Measurements from ENCODE around the gene PPP1R2C. TPM values are rescaled to one million over a fixed set of nuclear protein-coding genes. Genes with fewer than 3 reads are reported as not detected.

Gene PPP1R2C
- total RNA-seq, 1 donor from 2014 or later, result not detected

DNA sequence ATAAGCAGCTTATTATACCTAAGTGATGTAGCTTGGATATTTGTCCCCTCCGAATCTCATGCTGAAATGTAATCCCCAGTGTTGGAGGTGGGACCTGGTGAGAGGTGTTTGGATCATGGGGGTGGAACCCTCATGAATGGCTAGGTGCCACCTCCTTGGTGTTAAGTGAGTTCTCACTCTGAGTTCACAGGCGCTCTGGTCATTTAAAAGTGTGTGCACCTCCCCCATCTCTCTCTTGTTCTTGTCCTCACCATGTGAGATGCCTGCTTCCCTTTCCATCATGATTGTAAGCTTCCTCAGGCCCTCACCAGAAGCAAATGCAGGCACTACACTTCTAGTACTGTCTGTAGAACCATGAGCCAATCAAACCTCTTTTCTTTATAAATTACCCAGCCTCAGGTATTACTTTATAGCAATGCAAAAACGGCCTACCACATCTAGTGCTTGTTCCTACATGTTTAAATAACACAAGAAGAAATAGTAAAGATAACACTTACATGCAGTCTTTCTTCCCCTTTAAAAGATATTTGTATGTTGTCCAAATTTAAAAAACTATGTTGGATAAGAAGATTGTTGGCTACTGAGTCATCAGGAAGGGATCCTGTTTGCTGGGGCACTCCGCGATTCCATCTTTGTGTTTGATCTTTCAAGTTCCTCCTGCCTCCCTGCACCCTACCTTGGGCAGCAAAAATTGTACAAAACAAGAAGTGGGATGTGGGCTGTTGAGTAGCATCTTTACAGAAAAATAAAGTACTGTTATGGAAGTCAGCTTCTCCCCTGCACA, 29.7 kb downstream of the PPP1R2C start:
- DNase-seq (ENCODE audit: low read depth, low spot score), result no peak

DNA sequence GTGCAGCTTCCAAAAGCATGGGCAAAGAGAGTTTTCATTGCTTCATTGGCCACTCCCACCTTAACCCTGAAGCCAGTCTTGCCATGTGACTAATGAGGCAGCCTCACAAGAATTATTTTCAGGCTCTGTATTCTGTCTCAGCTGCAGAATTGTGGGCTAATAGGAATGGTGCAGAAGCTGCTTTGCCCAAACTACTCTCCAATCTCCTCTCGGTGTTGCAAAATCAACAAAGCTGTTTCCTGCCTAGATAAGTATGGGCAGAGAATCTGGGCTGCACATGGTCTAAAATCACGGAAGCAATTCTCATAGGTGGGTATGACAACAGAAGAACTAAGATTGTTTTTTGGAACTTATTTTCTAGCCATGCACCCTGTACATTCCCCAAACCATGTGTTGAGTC, 31.4 kb downstream of the PPP1R2C start:
- peak; percentile 64 for DNase-seq (ENCODE audit: low read depth, low spot score)

DNA sequence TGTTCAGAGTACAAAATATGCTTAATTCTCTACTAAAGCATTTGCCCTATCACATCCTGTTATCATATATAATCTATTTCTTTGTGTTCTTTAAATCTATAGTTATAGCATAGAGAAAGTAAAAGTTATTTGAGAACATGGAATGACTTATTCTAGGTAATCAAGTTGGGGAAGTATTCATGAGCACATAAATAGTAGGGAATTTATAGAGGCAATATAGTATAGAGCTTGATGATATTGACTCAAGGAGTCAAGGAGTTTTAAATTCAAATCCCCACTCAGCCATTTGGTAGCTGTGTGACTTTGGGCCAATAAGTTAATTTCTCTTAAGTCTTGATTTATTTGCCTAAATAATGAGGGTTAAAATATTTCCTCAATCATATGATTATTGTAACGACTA, 37.5 kb downstream of the PPP1R2C start:
- no peak for DNase-seq (ENCODE audit: low read depth, low spot score)

DNA sequence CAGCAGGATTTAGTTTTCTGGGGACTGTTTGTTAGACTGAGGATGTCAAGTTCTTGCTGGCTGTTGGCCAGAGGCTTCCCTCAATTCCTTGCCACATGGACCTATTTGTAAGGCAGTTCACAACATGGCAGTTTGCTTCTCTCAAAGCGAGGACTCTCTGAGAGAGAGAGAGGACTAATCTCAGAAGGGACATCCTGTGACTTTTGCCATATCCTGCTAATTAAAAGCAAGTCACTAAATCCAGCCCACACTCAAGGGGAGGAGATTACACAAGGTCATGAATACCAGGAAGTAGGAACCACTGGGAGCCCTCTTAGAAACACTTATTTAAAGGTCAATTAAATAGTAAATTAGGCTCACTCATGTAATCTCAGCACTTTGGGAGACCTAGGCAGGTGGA, 38.2 kb downstream of the PPP1R2C start:
- DNase-seq (ENCODE audit: low read depth, low spot score), result no peak

DNA sequence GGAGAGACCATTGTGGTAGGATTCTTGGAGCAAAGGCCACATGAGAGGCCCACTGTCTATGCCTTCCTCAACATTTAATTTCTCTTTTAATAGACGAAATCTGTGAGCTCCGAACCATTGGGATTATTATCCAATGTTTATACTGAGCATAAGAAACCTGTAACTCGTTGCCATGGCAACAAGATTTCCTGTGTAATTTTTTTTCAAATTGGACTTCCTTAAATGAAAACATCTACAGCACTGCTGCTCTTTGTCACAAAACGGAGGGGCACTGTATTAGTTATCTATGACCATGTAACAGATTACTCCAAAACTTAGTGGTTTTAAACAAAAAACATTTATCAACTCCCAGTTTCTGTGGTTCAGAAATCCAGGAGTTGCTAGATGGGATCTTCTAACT, 38.7 kb downstream of the PPP1R2C start:
- no peak for DNase-seq (ENCODE audit: low read depth, low spot score)

DNA sequence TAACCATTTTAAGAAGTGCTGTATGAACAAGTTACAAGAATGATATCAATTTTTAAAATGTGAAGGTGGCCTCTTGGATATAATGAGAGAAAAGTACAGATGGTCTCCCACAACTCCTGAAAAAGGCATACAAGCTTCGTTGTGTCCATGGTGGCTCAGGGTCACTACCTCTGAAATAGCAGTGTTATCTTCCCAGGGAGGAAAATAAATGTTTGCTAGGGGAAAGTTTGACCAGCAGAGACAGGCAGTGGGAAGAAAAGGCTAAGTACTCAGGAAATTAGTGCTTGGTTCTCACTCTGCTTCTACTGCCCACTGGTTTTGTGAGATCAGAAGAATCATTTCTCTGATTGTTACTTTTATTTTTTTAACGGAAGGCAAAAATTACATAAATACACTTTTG, 39.4 kb downstream of the PPP1R2C start:
- DNase-seq (ENCODE audit: low read depth, low spot score), result no peak

DNA sequence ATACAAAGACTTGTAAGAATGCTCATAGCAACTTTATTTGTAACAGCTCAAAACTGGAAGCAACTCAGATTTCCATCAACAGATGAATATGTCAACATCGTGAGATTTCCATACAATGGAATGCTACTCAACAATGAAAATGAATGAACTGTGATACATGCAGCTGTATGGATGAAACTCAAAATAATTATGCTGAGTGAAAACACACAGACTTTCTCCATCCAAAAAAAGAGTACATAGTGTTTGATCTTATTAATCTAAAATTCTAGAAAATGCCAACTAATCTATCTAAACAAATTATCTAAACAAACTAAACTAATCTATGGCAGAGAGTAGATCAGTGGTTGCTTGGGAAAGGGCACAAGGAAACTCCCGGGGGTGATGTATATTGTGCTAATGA, 42.7 kb downstream of the PPP1R2C start:
- DNase-seq (ENCODE audit: low read depth, low spot score), result no peak

DNA sequence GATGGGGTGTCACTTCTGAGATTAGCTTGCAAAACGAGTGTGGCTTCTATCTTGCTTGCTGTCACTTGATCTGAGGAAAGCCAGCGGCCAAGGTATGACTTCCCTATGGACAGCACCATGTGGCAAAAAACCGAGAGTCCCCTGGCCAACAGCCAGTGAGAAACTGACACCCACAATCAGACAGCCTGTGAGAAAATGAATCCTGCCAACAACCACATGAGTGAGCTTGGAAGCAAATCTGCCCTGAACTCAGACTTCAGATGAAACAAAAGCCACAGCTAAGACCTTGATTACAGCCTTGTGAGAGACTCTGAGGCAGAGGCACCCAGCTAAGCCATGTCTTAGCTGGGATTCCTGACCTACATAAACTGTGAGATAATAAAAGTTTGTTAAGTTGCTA, 45.5 kb downstream of the PPP1R2C start:
- no peak for DNase-seq (ENCODE audit: low read depth, low spot score)

Measured in pulmonary artery endothelial cell (primary cell).